Measurements from ENCODE around the gene BMAL2. TPM values are rescaled to one million over a fixed set of nuclear protein-coding genes. Genes with fewer than 3 reads are reported as not detected.

Gene BMAL2
- total RNA-seq: not detected
- polyA plus RNA-seq: not detected
- total RNA-seq: 0 to 12.0 (median 0.51) reads per million in 6 experiments

GRCh38 chr12:27332714-27333402 is at the start of gene BMAL2:
Gene BMAL2 (plus strand): TSS chr12:27332836. CDS start chr12:27333073, 237 bp downstream.
- peaks cover 5 to 25% (median 14%) of the 10 kb centered on the region in 4 donors for H3K4me1 Mint-ChIP-seq
- no peaks in the 10 kb centered on the region for H3K9me3 Mint-ChIP-seq
- POLR2A ChIA-PET: interaction anchor here (0.6 kb wide), 1 partner anchor 28 kb away, joined by 3 read pairs; no protein-coding TSS in a partner anchor
- DNase-seq (peak in 8 of 10 donors; percentile 2 to 31 (median 13)), ATAC-seq (peak; percentile 68 to 73)
- peaks cover 0 to 6% (median under 1%) of the 10 kb centered on the region in 3 donors for H3K36me3 Mint-ChIP-seq
- H3K4me3 Mint-ChIP-seq: peak within 1 kb of the TSS; percentile 81 to 98 (median 90)
- peaks cover 26 to 49% (median 37%) of the 10 kb centered on the region in 5 donors for H3K27me3 Mint-ChIP-seq
- H3K27ac Mint-ChIP-seq: peak within 1 kb of the TSS in 4 of 10 donors; percentile 27 to 84 (median 48)

- peaks cover 0 to 5% (median 0%) of the 10 kb centered on the region in 3 donors for H3K36me3 Mint-ChIP-seq
- DNase-seq (no peak), ATAC-seq (no peak)
- H3K9me3 Mint-ChIP-seq: no peaks in the 10 kb centered on the region
- H3K27me3 Mint-ChIP-seq: no peaks in the 10 kb centered on the region
- H3K27ac Mint-ChIP-seq: peak overlapping the region in 1 of 10 donors; percentile 25
- no peak overlapping the region for H3K4me3 Mint-ChIP-seq
- POLR2A ChIA-PET: no interaction called here
- H3K4me1 Mint-ChIP-seq: peaks cover 10 to 16% (median 11%) of the 10 kb centered on the region in 4 donors
These were observed 48.6 kb upstream of the BMAL2 start for GRCh38 chr12:27284021-27284420.

GRCh38 chr12:27284751-27285150 is 47.9 kb upstream of the BMAL2 start:
- no peak overlapping the region for H3K4me3 Mint-ChIP-seq
- DNase-seq: no peak
- H3K4me1 Mint-ChIP-seq: peaks cover 8 to 16% (median 11%) of the 10 kb centered on the region in 4 donors
- H3K9me3 Mint-ChIP-seq: no peaks in the 10 kb centered on the region
- ATAC-seq: no peak
- no peak overlapping the region for H3K27ac Mint-ChIP-seq
- H3K27me3 Mint-ChIP-seq: no peaks in the 10 kb centered on the region
- peaks cover 0 to 5% (median 0%) of the 10 kb centered on the region in 3 donors for H3K36me3 Mint-ChIP-seq
- POLR2A ChIA-PET: no interaction called here

GRCh38 chr12:27285403-27285802 is 47.2 kb upstream of the BMAL2 start:
- ATAC-seq (no peak), DNase-seq (no peak)
- no peaks in the 10 kb centered on the region for H3K27me3 Mint-ChIP-seq
- H3K9me3 Mint-ChIP-seq: no peaks in the 10 kb centered on the region
- no peak overlapping the region for H3K4me3 Mint-ChIP-seq
- H3K27ac Mint-ChIP-seq: no peak overlapping the region
- H3K4me1 Mint-ChIP-seq: peaks cover 7 to 14% (median 12%) of the 10 kb centered on the region in 4 donors
- peaks cover 0 to 5% (median 0%) of the 10 kb centered on the region in 3 donors for H3K36me3 Mint-ChIP-seq
- POLR2A ChIA-PET: no interaction called here

GRCh38 chr12:27289414-27289813 is 43.2 kb upstream of the BMAL2 start:
- Mint-ChIP-seq H3K4me1 (peaks cover 7 to 23% (median 16%) of the 10 kb centered on the region in 4 donors), H3K4me3 (no peak overlapping the region), H3K27ac (no peak overlapping the region), H3K9me3 (no peaks in the 10 kb centered on the region), H3K27me3 (no peaks in the 10 kb centered on the region), H3K36me3 (peaks cover 0 to 2% (median 0%) of the 10 kb centered on the region in 3 donors)
- no peak for DNase-seq
- POLR2A ChIA-PET: no interaction called here
- ATAC-seq: no peak

- no peaks in the 10 kb centered on the region for H3K27me3 Mint-ChIP-seq
- POLR2A ChIA-PET: no interaction called here
- no peak overlapping the region for H3K27ac Mint-ChIP-seq
- peaks cover 2 to 18% (median 11%) of the 10 kb centered on the region in 4 donors for H3K4me1 Mint-ChIP-seq
- DNase-seq (no peak), ATAC-seq (no peak)
- no peaks in the 10 kb centered on the region for H3K9me3 Mint-ChIP-seq
- peaks cover 0 to 5% (median 0%) of the 10 kb centered on the region in 3 donors for H3K36me3 Mint-ChIP-seq
- H3K4me3 Mint-ChIP-seq: no peak overlapping the region
These were observed 42.0 kb upstream of the BMAL2 start for GRCh38 chr12:27290501-27291168.

- H3K4me3 Mint-ChIP-seq: no peak overlapping the region
- H3K4me1 Mint-ChIP-seq: peaks cover 2 to 12% (median 9%) of the 10 kb centered on the region in 4 donors
- POLR2A ChIA-PET: no interaction called here
- DNase-seq (no peak), ATAC-seq (no peak)
- H3K9me3 Mint-ChIP-seq: no peaks in the 10 kb centered on the region
- H3K27ac Mint-ChIP-seq: no peak overlapping the region
- H3K36me3 Mint-ChIP-seq: peaks cover 0 to 3% (median 0%) of the 10 kb centered on the region in 3 donors
- H3K27me3 Mint-ChIP-seq: no peaks in the 10 kb centered on the region
These were observed 40.8 kb upstream of the BMAL2 start for GRCh38 chr12:27291862-27292261.

GRCh38 chr12:27292718-27293117 is 39.9 kb upstream of the BMAL2 start:
- no peak overlapping the region for H3K4me3 Mint-ChIP-seq
- DNase-seq (no peak), ATAC-seq (no peak)
- no peak overlapping the region for H3K27ac Mint-ChIP-seq
- H3K36me3 Mint-ChIP-seq: peaks cover 0 to 4% (median 3%) of the 10 kb centered on the region in 3 donors
- H3K4me1 Mint-ChIP-seq: peaks cover 2 to 12% (median 7%) of the 10 kb centered on the region in 4 donors
- H3K27me3 Mint-ChIP-seq: no peaks in the 10 kb centered on the region
- POLR2A ChIA-PET: no interaction called here
- H3K9me3 Mint-ChIP-seq: no peaks in the 10 kb centered on the region

- peaks cover 0 to 11% (median 8%) of the 10 kb centered on the region in 3 donors for H3K36me3 Mint-ChIP-seq
- no peaks in the 10 kb centered on the region for H3K9me3 Mint-ChIP-seq
- no peak for ATAC-seq
- DNase-seq: no peak
- H3K4me1 Mint-ChIP-seq: peaks cover 2 to 12% (median 7%) of the 10 kb centered on the region in 4 donors
- peak overlapping the region in 1 of 10 donors; percentile 63 for H3K27ac Mint-ChIP-seq
- H3K27me3 Mint-ChIP-seq: no peaks in the 10 kb centered on the region
- no peak overlapping the region for H3K4me3 Mint-ChIP-seq
- POLR2A ChIA-PET: no interaction called here
These were observed 39.2 kb upstream of the BMAL2 start for GRCh38 chr12:27293463-27293862.

GRCh38 chr12:27296674-27297073 is 36.0 kb upstream of the BMAL2 start:
- Mint-ChIP-seq H3K36me3 (peaks cover 0 to 32% (median 17%) of the 10 kb centered on the region in 3 donors), H3K4me3 (no peak overlapping the region), H3K27me3 (no peaks in the 10 kb centered on the region), H3K9me3 (no peaks in the 10 kb centered on the region), H3K27ac (no peak overlapping the region), H3K4me1 (peaks cover 0 to 3% (median 0%) of the 10 kb centered on the region in 4 donors)
- POLR2A ChIA-PET: interaction anchor here (0.5 kb wide), 1 partner anchor 280 kb away, joined by 3 read pairs; no protein-coding TSS in a partner anchor
- no peak for DNase-seq
- ATAC-seq: no peak

- peaks cover 0 to 32% (median 17%) of the 10 kb centered on the region in 3 donors for H3K36me3 Mint-ChIP-seq
- H3K4me3 Mint-ChIP-seq: no peak overlapping the region
- no peaks in the 10 kb centered on the region for H3K9me3 Mint-ChIP-seq
- peaks cover 0 to 3% (median 0%) of the 10 kb centered on the region in 4 donors for H3K4me1 Mint-ChIP-seq
- POLR2A ChIA-PET: no interaction called here
- no peak for DNase-seq
- no peaks in the 10 kb centered on the region for H3K27me3 Mint-ChIP-seq
- H3K27ac Mint-ChIP-seq: peak overlapping the region in 1 of 10 donors; percentile 20
- ATAC-seq: no peak
These were observed 35.1 kb upstream of the BMAL2 start for GRCh38 chr12:27297566-27297965.

- no peaks in the 10 kb centered on the region for H3K27me3 Mint-ChIP-seq
- POLR2A ChIA-PET: no interaction called here
- no peaks in the 10 kb centered on the region for H3K9me3 Mint-ChIP-seq
- DNase-seq (no peak), ATAC-seq (no peak)
- H3K4me3 Mint-ChIP-seq: no peak overlapping the region
- peak overlapping the region in 1 of 10 donors; percentile 38 for H3K27ac Mint-ChIP-seq
- H3K4me1 Mint-ChIP-seq: no peaks in the 10 kb centered on the region
- H3K36me3 Mint-ChIP-seq: peaks cover 0 to 41% (median 18%) of the 10 kb centered on the region in 3 donors
These were observed 33.5 kb upstream of the BMAL2 start for GRCh38 chr12:27299102-27299501.

- no peaks in the 10 kb centered on the region for H3K27me3 Mint-ChIP-seq
- no peak overlapping the region for H3K4me3 Mint-ChIP-seq
- peaks cover 0 to 41% (median 15%) of the 10 kb centered on the region in 3 donors for H3K36me3 Mint-ChIP-seq
- no peaks in the 10 kb centered on the region for H3K4me1 Mint-ChIP-seq
- DNase-seq: no peak
- H3K9me3 Mint-ChIP-seq: no peaks in the 10 kb centered on the region
- no peak for ATAC-seq
- POLR2A ChIA-PET: no interaction called here
- peak overlapping the region in 5 of 10 donors; percentile 1 to 24 (median 10) for H3K27ac Mint-ChIP-seq
These were observed 32.4 kb upstream of the BMAL2 start for GRCh38 chr12:27300226-27300625.
